GM23338 (cell line): Measurements from ENCODE around the gene SYT11. TPM values are rescaled to one million over a fixed set of nuclear protein-coding genes. Genes with fewer than 3 reads are reported as not detected.

Experiments
- ATAC-seq: fragments of 200-7000 bp; cut with Tn5 transposase; 3 replicates; pipeline ENCODE4 v1.9.1; 2020
- DNase-seq: peaks from one replicate; pipeline ENCODE4 v3.0.0-alpha.2; 2015; ENCODE audit warnings: low spot score
- H2AFZ ChIP-seq: fragments of 200-600 bp; sonication (generic); 2 replicates; pipeline ENCODE4 v1.8.0; 2016; ENCODE audit warnings: antibody characterized with exemption, mild to moderate bottlenecking, moderate library complexity
- H3F3A ChIP-seq: fragments of 200-600 bp; sonication (generic); replicated peaks from 2 replicates; pipeline ENCODE4 v1.8.0; 2017; ENCODE audit warnings: antibody characterized with exemption, mixed run types, low read depth
- H3K27ac ChIP-seq: fragments of 200-600 bp; sonication (generic); 2 replicates; pipeline ENCODE4 v1.6.1; 2016; ENCODE audit warnings: low read depth
- H3K27me3 ChIP-seq: fragments of 200-600 bp; sonication (generic); 2 replicates; pipeline ENCODE4 v1.8.0; 2016; ENCODE audit warnings: mild to moderate bottlenecking, mixed run types, moderate library complexity; ENCODE audit not compliant: insufficient read depth
- H3K36me3 ChIP-seq: fragments of 200-600 bp; sonication (generic); 2 replicates; pipeline ENCODE4 v1.8.0; 2016; ENCODE audit warnings: mild to moderate bottlenecking; ENCODE audit not compliant: insufficient read depth
- H3K4me1 ChIP-seq: fragments of 200-600 bp; sonication (generic); 2 replicates; pipeline ENCODE4 v1.8.0; 2016; ENCODE audit warnings: mild to moderate bottlenecking, moderate library complexity; ENCODE audit not compliant: insufficient read depth
- H3K4me2 ChIP-seq: fragments of 200-600 bp; sonication (generic); 2 replicates; pipeline ENCODE4 v1.7.1; 2017; ENCODE audit warnings: mixed run types
- H3K4me3 ChIP-seq: fragments of 200-600 bp; sonication (generic); 2 replicates; pipeline ENCODE4 v1.6.1; 2016; ENCODE audit warnings: mixed run types
- H3K79me2 ChIP-seq: fragments of 200-600 bp; sonication (generic); replicated peaks from 2 replicates; pipeline ENCODE4 v1.8.0; 2017; ENCODE audit warnings: mild to moderate bottlenecking; ENCODE audit not compliant: insufficient read depth
- H3K9me2 ChIP-seq: fragments of 200-600 bp; sonication (generic); 2 replicates; pipeline ENCODE4 v1.8.0; 2017; ENCODE audit not compliant: insufficient read depth
- H4K20me1 ChIP-seq: fragments of 200-600 bp; sonication (generic); replicated peaks from 2 replicates; pipeline ENCODE4 v1.8.0; 2017; ENCODE audit warnings: mild to moderate bottlenecking; ENCODE audit not compliant: insufficient read depth
- H3K27ac Mint-ChIP-seq: 2 replicates; pipeline ENCODE4 v1.8.0; 2020; ENCODE audit warnings: inconsistent platforms, mild to moderate bottlenecking, moderate library complexity, mixed read lengths
- H3K27me3 Mint-ChIP-seq: 3 replicates; pipeline ENCODE4 v1.8.0; 2022; ENCODE audit warnings: low read depth, mild to moderate bottlenecking, moderate library complexity, mixed read lengths, inconsistent platforms; ENCODE audit not compliant: insufficient read depth, poor library complexity
- H3K36me3 Mint-ChIP-seq: 3 replicates; pipeline ENCODE4 v1.8.0; 2021; ENCODE audit warnings: low read depth, mild to moderate bottlenecking, inconsistent platforms, moderate library complexity, mixed read lengths
- H3K4me1 Mint-ChIP-seq: 3 replicates; pipeline ENCODE4 v1.8.0; 2020; ENCODE audit warnings: mild to moderate bottlenecking, inconsistent platforms, mixed read lengths
- H3K4me3 Mint-ChIP-seq: 3 replicates; pipeline ENCODE4 v1.8.0; 2021; ENCODE audit warnings: moderate library complexity, mild to moderate bottlenecking, inconsistent platforms, mixed read lengths
- H3K9me3 Mint-ChIP-seq: 3 replicates; pipeline ENCODE4 v1.8.0; 2020; ENCODE audit warnings: moderate library complexity, mild to moderate bottlenecking, inconsistent platforms, mixed read lengths
- CREB1 ChIP-seq: fragments of 250-450 bp; sonication (Bioruptor Pico); IDR thresholded peaks from 2 replicates; pipeline ENCODE4 v1.5.0; 2020; ENCODE audit warnings: low read depth, mild to moderate bottlenecking, moderate library complexity
- EZH2 ChIP-seq: fragments of 200-600 bp; sonication (generic); IDR thresholded peaks from one replicate; pipeline ENCODE4 v1.8.0; 2017; ENCODE audit warnings: antibody characterized with exemption, mild to moderate bottlenecking, low read depth; ENCODE audit not compliant: unreplicated experiment
- NANOG ChIP-seq: IDR thresholded peaks from 2 replicates; pipeline ENCODE4 v1.6.1; 2016; ENCODE audit warnings: antibody characterized with exemption, borderline replicate concordance
- POLR2AphosphoS5 ChIP-seq: IDR thresholded peaks from 2 replicates; pipeline ENCODE4 v1.6.1; 2016; ENCODE audit warnings: antibody characterized with exemption, low read depth
- ZNF114 ChIP-seq: fragments of 250-450 bp; sonication (Bioruptor Pico); IDR thresholded peaks from 2 replicates; pipeline ENCODE4 v1.5.0; 2020; ENCODE audit warnings: mild to moderate bottlenecking, moderate library complexity
- polyA plus RNA-seq: library from polyadenylated mRNA; unstranded; fragments of >200 nt; fragmentation: Nextera tagmentation; extraction: Ambion mirVana; gene quantifications from 2 replicates; pipeline ENCODE4 v1.2.1, GENCODE V29; 2016
- total RNA-seq: library from RNA; depleted of rRNA; stranded (reverse); fragments of >200 nt; shearing (Covaris generic); gene quantifications from 2 replicates; pipeline ENCODE4 v1.2.3, GENCODE V29; 2014
- TF ChIP-seq, protein P1 (sequence below): IDR thresholded peaks from one replicate; pipeline ENCODE4 v1.6.1; 2018; ENCODE audit warnings: antibody characterized with exemption; ENCODE audit not compliant: unreplicated experiment
- TF ChIP-seq, protein P2 (sequence below): fragments of 250-450 bp; sonication (Bioruptor Pico); IDR thresholded peaks from 2 replicates; pipeline ENCODE4 v1.5.0; 2020; ENCODE audit warnings: mild to moderate bottlenecking, moderate library complexity
- TF ChIP-seq, protein P3 (sequence below), 2 experiments: fragments of 200-600 bp in 1 of 2; sonication (generic) in 1 of 2; conservative IDR thresholded peaks; 2 replicates each; pipeline versions ENCODE4 v1.5.1 to v1.6.1; 2016 to 2017; ENCODE audit warnings: antibody characterized with exemption in 2 of 2, low read depth in 2 of 2, mild to moderate bottlenecking in 2 of 2, moderate library complexity in 1 of 2

SYT11 gene
- total and polyA plus RNA-seq, 2 experiments from 2014 or later = 3.9 to 15.9 TPM

DNA sequence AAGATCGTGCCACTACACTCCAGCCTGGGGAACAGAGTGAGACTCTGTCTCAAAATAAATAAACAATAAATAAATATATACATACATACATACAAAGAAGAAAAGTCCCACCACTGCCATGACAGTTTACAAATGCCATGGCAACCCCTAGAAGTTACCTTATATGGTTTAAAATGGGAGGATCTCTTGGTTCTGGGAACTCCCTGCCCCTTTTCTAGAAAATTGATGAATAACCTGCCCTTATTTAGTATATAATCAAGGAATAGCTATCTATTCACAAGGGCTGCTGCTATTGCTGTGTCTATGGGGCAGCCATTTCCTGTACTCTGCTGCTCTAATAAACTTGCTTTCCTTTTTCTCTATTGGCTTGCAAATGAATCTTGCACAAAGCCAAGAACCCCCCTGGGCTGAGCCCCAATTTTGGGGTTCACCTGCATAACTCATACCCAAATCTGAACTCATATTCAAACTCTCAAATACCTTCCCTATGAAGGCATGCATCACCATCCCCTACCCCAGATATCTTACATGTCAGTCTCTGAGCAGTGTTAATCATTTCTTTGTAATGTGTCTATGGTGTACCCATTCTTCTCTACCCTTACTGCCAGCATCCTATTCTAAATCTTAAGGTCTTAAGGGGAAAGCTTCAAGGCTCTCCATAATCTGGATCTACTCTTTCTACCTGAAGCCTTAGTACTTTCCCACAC is 11.4 kb upstream of the SYT11 start:
- H3K27ac Mint-ChIP-seq = no peak overlapping the region
- Histone ChIP-seq H3K9me2 (no peaks in the 10 kb centered on the region), H3K79me2 (peaks cover 99% of the 10 kb centered on the region), H3K36me3 (peaks cover 21% of the 10 kb centered on the region), H3F3A (no peaks in the 10 kb centered on the region; the same call in 1 of the 2 replicates), H3K4me3 (no peak overlapping the region), H3K4me2 (no peak overlapping the region), H3K4me1 (no peaks in the 10 kb centered on the region), H3K27me3 (no peaks in the 10 kb centered on the region), H2AFZ (no peak overlapping the region), H3K27ac (no peak overlapping the region), H4K20me1 (peaks cover 39% of the 10 kb centered on the region)
- ATAC-seq (no peak), DNase-seq (no peak)
- H3K9me3 Mint-ChIP-seq = no peaks in the 10 kb centered on the region
- H3K4me1 Mint-ChIP-seq = peaks cover 6% of the 10 kb centered on the region
- H3K27me3 Mint-ChIP-seq = no peaks in the 10 kb centered on the region
- TF ChIP-seq ZNF114 (CRISPR knock-in tag) (no peak), CREB1 (no peak), NANOG (no peak), EZH2 (no peak), POLR2AphosphoS5 (no peak)
- TF ChIP-seq, protein P1, sequence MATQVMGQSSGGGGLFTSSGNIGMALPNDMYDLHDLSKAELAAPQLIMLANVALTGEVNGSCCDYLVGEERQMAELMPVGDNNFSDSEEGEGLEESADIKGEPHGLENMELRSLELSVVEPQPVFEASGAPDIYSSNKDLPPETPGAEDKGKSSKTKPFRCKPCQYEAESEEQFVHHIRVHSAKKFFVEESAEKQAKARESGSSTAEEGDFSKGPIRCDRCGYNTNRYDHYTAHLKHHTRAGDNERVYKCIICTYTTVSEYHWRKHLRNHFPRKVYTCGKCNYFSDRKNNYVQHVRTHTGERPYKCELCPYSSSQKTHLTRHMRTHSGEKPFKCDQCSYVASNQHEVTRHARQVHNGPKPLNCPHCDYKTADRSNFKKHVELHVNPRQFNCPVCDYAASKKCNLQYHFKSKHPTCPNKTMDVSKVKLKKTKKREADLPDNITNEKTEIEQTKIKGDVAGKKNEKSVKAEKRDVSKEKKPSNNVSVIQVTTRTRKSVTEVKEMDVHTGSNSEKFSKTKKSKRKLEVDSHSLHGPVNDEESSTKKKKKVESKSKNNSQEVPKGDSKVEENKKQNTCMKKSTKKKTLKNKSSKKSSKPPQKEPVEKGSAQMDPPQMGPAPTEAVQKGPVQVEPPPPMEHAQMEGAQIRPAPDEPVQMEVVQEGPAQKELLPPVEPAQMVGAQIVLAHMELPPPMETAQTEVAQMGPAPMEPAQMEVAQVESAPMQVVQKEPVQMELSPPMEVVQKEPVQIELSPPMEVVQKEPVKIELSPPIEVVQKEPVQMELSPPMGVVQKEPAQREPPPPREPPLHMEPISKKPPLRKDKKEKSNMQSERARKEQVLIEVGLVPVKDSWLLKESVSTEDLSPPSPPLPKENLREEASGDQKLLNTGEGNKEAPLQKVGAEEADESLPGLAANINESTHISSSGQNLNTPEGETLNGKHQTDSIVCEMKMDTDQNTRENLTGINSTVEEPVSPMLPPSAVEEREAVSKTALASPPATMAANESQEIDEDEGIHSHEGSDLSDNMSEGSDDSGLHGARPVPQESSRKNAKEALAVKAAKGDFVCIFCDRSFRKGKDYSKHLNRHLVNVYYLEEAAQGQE = no peak
- TF ChIP-seq, protein P2, sequence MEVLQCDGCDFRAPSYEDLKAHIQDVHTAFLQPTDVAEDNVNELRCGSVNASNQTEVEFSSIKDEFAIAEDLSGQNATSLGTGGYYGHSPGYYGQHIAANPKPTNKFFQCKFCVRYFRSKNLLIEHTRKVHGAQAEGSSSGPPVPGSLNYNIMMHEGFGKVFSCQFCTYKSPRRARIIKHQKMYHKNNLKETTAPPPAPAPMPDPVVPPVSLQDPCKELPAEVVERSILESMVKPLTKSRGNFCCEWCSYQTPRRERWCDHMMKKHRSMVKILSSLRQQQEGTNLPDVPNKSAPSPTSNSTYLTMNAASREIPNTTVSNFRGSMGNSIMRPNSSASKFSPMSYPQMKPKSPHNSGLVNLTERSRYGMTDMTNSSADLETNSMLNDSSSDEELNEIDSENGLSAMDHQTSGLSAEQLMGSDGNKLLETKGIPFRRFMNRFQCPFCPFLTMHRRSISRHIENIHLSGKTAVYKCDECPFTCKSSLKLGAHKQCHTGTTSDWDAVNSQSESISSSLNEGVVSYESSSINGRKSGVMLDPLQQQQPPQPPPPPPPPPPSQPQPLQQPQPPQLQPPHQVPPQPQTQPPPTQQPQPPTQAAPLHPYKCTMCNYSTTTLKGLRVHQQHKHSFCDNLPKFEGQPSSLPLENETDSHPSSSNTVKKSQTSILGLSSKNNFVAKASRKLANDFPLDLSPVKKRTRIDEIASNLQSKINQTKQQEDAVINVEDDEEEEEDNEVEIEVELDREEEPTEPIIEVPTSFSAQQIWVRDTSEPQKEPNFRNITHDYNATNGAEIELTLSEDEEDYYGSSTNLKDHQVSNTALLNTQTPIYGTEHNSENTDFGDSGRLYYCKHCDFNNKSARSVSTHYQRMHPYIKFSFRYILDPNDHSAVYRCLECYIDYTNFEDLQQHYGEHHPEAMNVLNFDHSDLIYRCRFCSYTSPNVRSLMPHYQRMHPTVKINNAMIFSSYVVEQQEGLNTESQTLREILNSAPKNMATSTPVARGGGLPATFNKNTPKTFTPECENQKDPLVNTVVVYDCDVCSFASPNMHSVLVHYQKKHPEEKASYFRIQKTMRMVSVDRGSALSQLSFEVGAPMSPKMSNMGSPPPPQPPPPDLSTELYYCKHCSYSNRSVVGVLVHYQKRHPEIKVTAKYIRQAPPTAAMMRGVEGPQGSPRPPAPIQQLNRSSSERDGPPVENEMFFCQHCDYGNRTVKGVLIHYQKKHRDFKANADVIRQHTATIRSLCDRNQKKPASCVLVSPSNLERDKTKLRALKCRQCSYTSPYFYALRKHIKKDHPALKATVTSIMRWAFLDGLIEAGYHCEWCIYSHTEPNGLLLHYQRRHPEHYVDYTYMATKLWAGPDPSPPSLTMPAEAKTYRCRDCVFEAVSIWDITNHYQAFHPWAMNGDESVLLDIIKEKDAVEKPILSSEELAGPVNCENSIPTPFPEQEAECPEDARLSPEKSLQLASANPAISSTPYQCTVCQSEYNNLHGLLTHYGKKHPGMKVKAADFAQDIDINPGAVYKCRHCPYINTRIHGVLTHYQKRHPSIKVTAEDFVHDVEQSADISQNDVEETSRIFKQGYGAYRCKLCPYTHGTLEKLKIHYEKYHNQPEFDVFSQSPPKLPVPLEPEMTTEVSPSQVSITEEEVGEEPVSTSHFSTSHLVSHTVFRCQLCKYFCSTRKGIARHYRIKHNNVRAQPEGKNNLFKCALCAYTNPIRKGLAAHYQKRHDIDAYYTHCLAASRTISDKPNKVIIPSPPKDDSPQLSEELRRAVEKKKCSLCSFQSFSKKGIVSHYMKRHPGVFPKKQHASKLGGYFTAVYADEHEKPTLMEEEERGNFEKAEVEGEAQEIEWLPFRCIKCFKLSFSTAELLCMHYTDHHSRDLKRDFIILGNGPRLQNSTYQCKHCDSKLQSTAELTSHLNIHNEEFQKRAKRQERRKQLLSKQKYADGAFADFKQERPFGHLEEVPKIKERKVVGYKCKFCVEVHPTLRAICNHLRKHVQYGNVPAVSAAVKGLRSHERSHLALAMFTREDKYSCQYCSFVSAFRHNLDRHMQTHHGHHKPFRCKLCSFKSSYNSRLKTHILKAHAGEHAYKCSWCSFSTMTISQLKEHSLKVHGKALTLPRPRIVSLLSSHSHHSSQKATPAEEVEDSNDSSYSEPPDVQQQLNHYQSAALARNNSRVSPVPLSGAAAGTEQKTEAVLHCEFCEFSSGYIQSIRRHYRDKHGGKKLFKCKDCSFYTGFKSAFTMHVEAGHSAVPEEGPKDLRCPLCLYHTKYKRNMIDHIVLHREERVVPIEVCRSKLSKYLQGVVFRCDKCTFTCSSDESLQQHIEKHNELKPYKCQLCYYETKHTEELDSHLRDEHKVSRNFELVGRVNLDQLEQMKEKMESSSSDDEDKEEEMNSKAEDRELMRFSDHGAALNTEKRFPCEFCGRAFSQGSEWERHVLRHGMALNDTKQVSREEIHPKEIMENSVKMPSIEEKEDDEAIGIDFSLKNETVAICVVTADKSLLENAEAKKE (CRISPR knock-in tag) = no peak
- TF ChIP-seq, protein P3, sequence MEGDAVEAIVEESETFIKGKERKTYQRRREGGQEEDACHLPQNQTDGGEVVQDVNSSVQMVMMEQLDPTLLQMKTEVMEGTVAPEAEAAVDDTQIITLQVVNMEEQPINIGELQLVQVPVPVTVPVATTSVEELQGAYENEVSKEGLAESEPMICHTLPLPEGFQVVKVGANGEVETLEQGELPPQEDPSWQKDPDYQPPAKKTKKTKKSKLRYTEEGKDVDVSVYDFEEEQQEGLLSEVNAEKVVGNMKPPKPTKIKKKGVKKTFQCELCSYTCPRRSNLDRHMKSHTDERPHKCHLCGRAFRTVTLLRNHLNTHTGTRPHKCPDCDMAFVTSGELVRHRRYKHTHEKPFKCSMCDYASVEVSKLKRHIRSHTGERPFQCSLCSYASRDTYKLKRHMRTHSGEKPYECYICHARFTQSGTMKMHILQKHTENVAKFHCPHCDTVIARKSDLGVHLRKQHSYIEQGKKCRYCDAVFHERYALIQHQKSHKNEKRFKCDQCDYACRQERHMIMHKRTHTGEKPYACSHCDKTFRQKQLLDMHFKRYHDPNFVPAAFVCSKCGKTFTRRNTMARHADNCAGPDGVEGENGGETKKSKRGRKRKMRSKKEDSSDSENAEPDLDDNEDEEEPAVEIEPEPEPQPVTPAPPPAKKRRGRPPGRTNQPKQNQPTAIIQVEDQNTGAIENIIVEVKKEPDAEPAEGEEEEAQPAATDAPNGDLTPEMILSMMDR (conservative IDR thresholded peaks at IDR 0.05; ENCODE audit: low read depth in 2 of 2) = no peak
- H3K4me3 Mint-ChIP-seq = no peak overlapping the region
- peaks cover 73% of the 10 kb centered on the region for H3K36me3 Mint-ChIP-seq
